Activated CD8-positive, alpha-beta T cell treated with anti-CD3 and anti-CD28 coated beads for 36 hours (primary cell): ENCODE results near the gene KIF26B. TPM values are rescaled to one million over a fixed set of nuclear protein-coding genes. Genes with fewer than 3 reads are reported as not detected.

ENCODE experiments used
- ATAC-seq: fragments of 200-7000 bp; cut with Tn5 transposase; one replicate; pipeline ENCODE4 v1.10.0; 2021; ENCODE audit warnings: mild to moderate bottlenecking, moderate library complexity
- CTCF ChIA-PET: fragments of 350-600 bp; sonication (Branson Sonifier 250); formaldehyde crosslinking; loops from one replicate; lab custom pipeline; 2021; ENCODE audit warnings: antibody characterized with exemption; lab: Charles Lee
- POLR2A ChIA-PET: fragments of 350-600 bp; sonication (Branson Sonifier 250); formaldehyde crosslinking; loops from one replicate; lab custom pipeline; 2021; ENCODE audit warnings: antibody characterized with exemption; lab: Charles Lee
- DNase-seq: peaks from one replicate; pipeline ENCODE4 v3.0.0-alpha.2; 2020
- H3K27ac Mint-ChIP-seq: one replicate; pipeline ENCODE4 v1.8.0; 2021; ENCODE audit warnings: mild to moderate bottlenecking, mixed read lengths
- H3K27me3 Mint-ChIP-seq: one replicate; pipeline ENCODE4 v1.8.0; 2021; ENCODE audit warnings: mixed read lengths
- H3K36me3 Mint-ChIP-seq: one replicate; pipeline ENCODE4 v1.8.0; 2021; ENCODE audit warnings: low read depth, mixed read lengths
- H3K4me1 Mint-ChIP-seq: one replicate; pipeline ENCODE4 v1.8.0; 2021; ENCODE audit warnings: low read depth, mixed read lengths
- H3K4me3 Mint-ChIP-seq: one replicate; pipeline ENCODE4 v1.8.0; 2021; ENCODE audit warnings: mild to moderate bottlenecking, moderate library complexity, mixed read lengths
- H3K9me3 Mint-ChIP-seq: one replicate; pipeline ENCODE4 v1.8.0; 2021; ENCODE audit warnings: mixed read lengths
- CTCF ChIP-seq: fragments of 200-600 bp; IDR thresholded peaks from one replicate; pipeline ENCODE4 v1.8.0; 2022; ENCODE audit warnings: antibody characterized with exemption, mild to moderate bottlenecking
- intact Hi-C: fragments of 100-400 bp; cut with micrococcal nuclease; formaldehyde crosslinking; loops from one replicate; pipeline ENCODE4 v1.10.0; 2022
- total RNA-seq, 2 experiments: library from RNA; stranded (reverse); gene quantifications; one replicate each; pipeline ENCODE4 v1.2.3, GENCODE V29; 2021

KIF26B gene
- under 1 TPM; 0.16 TPM for total RNA-seq

- peaks cover 63% of the 10 kb centered on the region for H3K27me3 Mint-ChIP-seq
- TF ChIP-seq CTCF: no peak
- peaks cover 18% of the 10 kb centered on the region for H3K4me1 Mint-ChIP-seq
- H3K36me3 Mint-ChIP-seq: no peaks in the 10 kb centered on the region
- intact Hi-C loops: loop anchor here (5.0 kb wide), 1 partner anchor 848 kb away; no protein-coding TSS in a partner anchor
- peak; percentile 70 for DNase-seq
- peak within 1 kb of the TSS; percentile 68 for H3K4me3 Mint-ChIP-seq
- H3K27ac Mint-ChIP-seq: no peak within 1 kb of the TSS
- peak; percentile 17 for ATAC-seq
- peaks cover 5% of the 10 kb centered on the region for H3K9me3 Mint-ChIP-seq
- ChIA-PET CTCF (interaction anchor here (1.0 to 2.0 kb wide), 8 partner anchors 8 to 1337 kb away, joined by 3 to 12 read pairs (median 6); no protein-coding TSS in a partner anchor), POLR2A (interaction anchor here (0.6 kb wide), 1 partner anchor 58 kb away, joined by 3 read pairs; no protein-coding TSS in a partner anchor)
These were observed at the start of gene KIF26B for GRCh38 chr1:245154429-245155271. TSS of gene KIF26B (plus strand) at chr1:245154985. CDS start at chr1:245155425, 440 bp downstream.

- intact Hi-C loops: no loop called here
These were observed 49.7 kb upstream of the KIF26B start for GRCh38 chr1:245105042-245105441.

GRCh38 chr1:245105815-245106410 is 48.9 kb upstream of the KIF26B start:
- DNase-seq (no peak), ATAC-seq (no peak)
- Mint-ChIP-seq H3K36me3 (no peaks in the 10 kb centered on the region), H3K4me1 (no peaks in the 10 kb centered on the region), H3K27me3 (no peaks in the 10 kb centered on the region), H3K9me3 (no peaks in the 10 kb centered on the region), H3K4me3 (no peak overlapping the region), H3K27ac (no peak overlapping the region)
- no peak for TF ChIP-seq CTCF
- CTCF ChIA-PET: no interaction called here
- POLR2A ChIA-PET: no interaction called here
- intact Hi-C loops: no loop called here

More at GRCh38 chr1:245105042-245105441, 49.7 kb upstream of the KIF26B start:
- no peak for TF ChIP-seq CTCF
- DNase-seq: no peak
- no peak overlapping the region for H3K27ac Mint-ChIP-seq
- H3K36me3 Mint-ChIP-seq: no peaks in the 10 kb centered on the region
- ChIA-PET POLR2A (no interaction called here), CTCF (no interaction called here)
- no peaks in the 10 kb centered on the region for H3K27me3 Mint-ChIP-seq
- H3K9me3 Mint-ChIP-seq: no peaks in the 10 kb centered on the region
- H3K4me1 Mint-ChIP-seq: no peaks in the 10 kb centered on the region
- H3K4me3 Mint-ChIP-seq: no peak overlapping the region
- ATAC-seq: no peak

GRCh38 chr1:245107776-245108114 is 47.0 kb upstream of the KIF26B start:
- CTCF ChIA-PET: no interaction called here
- H3K27me3 Mint-ChIP-seq: no peaks in the 10 kb centered on the region
- TF ChIP-seq CTCF: no peak
- POLR2A ChIA-PET: no interaction called here
- no peaks in the 10 kb centered on the region for H3K4me1 Mint-ChIP-seq
- DNase-seq (no peak), ATAC-seq (no peak)
- no peaks in the 10 kb centered on the region for H3K36me3 Mint-ChIP-seq
- intact Hi-C loops: no loop called here
- no peak overlapping the region for H3K27ac Mint-ChIP-seq
- H3K9me3 Mint-ChIP-seq: no peaks in the 10 kb centered on the region
- no peak overlapping the region for H3K4me3 Mint-ChIP-seq

- Mint-ChIP-seq H3K9me3 (no peaks in the 10 kb centered on the region), H3K4me1 (no peaks in the 10 kb centered on the region), H3K27me3 (no peaks in the 10 kb centered on the region), H3K4me3 (no peak overlapping the region), H3K36me3 (no peaks in the 10 kb centered on the region), H3K27ac (no peak overlapping the region)
- no peak for ATAC-seq
- ChIA-PET CTCF (no interaction called here), POLR2A (no interaction called here)
- no peak for TF ChIP-seq CTCF
- intact Hi-C loops: no loop called here
- no peak for DNase-seq
These were observed 46.5 kb upstream of the KIF26B start for GRCh38 chr1:245108246-245108645.
